Fibroblast of mammary gland (primary cell): ENCODE data around the gene CCDC85C.

Source experiments
- DNase-seq: peaks from one replicate; pipeline ENCODE4 v3.0.0-alpha.2; 2010; ENCODE audit warnings: low read depth
- H3K4me3 ChIP-seq: 2 replicates; pipeline ENCODE4 v1.5.1; 2011; ENCODE audit warnings: low read depth, mild to moderate bottlenecking, low read length, moderate library complexity; ENCODE audit not compliant: control insufficient read depth
- CTCF ChIP-seq: conservative IDR thresholded peaks from 2 replicates; pipeline ENCODE4 v1.5.1; 2011; ENCODE audit warnings: low read depth, low read length, inconsistent platforms; ENCODE audit not compliant: control insufficient read depth, insufficient read depth

Gene CCDC85C

DNA sequence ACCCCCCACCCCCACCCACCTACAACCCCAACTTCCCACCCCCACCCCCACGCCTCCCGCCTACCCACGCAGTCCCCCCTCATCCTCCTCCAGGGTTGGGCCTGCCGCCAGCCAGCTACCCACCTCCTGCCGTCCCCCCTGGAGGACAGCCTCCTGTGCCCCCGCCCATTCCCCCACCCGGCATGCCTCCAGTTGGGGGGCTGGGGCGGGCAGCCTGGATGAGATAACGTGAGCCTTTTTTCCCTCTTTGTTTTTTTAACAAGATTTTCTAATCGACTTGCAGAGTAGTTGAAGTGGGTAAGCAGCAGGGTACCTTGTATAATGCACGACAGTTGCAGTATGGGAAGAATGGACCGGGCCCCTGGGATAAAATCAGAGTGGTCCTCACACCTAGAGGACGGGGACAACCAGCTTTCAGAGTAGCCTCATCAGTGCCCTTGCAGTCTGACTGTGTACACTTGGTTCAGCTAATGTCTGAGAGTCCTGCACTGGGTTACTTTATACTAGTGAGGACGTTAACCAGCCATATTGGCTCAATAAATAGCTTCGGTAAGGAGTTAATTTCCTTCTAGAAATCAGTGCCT lies 93.4 kb downstream of the CCDC85C start:
- no peak for DNase-seq
- TF ChIP-seq CTCF, result no peak

GRCh38 chr14:99509871-99510555 lies 94.0 kb downstream of the CCDC85C start:
- no peak overlapping the region for H3K4me3 ChIP-seq
- no peak for DNase-seq
- no peak for TF ChIP-seq CTCF

More for the DNA sequence above, 93.4 kb downstream of the CCDC85C start:
- no peak overlapping the region for H3K4me3 ChIP-seq

GRCh38 chr14:99508896-99509629 lies 94.9 kb downstream of the CCDC85C start:
- no peak for DNase-seq
- H3K4me3 ChIP-seq, result no peak overlapping the region
- TF ChIP-seq CTCF, result no peak

DNA sequence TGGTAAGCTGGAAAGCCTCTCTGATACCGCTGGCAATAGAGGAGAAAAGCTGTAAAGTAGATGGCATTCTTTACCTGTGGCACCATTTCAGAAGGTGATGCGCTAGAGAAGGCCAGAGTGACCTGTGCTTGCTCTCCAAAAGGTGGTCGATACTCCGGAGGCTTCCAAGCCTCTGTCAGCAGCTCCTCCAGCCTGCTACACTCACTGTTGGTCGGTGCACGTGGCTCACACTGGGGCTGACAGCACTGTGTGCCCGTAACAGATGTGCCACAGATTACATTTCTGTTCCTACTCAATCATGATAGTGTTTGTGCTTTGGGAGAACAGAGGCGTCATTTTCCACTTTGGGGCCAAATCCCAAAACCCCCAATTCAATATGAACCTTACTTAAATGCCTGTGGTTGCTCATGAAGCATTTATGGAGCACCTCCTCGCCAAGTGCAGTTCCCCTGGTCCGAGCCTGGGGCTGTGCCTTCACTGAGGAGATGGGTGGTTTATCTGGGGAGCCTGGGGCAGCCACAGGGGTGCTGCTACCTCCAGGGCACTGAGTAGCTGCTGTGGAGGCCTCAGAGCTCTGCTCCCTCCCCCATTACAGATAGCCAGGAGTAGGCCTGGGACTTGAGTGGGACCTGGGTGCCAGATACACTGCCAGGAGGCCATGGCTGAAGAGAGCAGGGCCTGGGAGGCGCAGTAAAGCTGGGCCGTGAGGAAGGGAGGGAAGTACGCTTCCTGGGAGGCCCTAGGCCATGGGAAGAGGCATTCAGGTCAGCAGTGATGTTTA lies 96.0 kb downstream of the CCDC85C start:
- no peak for TF ChIP-seq CTCF
- DNase-seq, result no peak

GRCh38 chr14:99506276-99506675 lies 97.7 kb downstream of the CCDC85C start:
- no peak overlapping the region for H3K4me3 ChIP-seq
- TF ChIP-seq CTCF, result no peak
- no peak for DNase-seq

More for the DNA sequence above, 96.0 kb downstream of the CCDC85C start:
- no peak overlapping the region for H3K4me3 ChIP-seq

DNA sequence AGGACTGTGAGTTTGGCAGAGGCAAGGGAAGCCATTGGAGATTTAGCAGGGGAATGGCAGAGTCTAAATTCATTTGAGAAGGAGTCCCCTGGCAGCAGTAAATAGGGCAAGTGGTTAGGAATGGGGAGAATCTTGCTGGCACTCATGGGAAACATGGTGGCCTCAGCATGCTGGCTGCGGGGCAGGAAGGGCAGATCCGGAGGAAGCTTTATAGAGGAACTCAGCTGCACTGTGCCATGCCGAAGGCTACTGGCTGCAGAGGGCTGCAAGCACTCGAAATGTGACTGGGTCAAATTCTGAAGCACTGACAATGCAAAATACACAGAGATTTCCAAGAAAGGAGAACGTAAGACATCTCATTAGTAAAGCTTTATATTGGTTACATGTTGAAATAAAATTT lies 98.9 kb downstream of the CCDC85C start:
- no peak for DNase-seq
- no peak overlapping the region for H3K4me3 ChIP-seq
- TF ChIP-seq CTCF, result no peak
